Small intestine (tissue), 7 donors: ENCODE results near the gene FCRL5. TPM values are rescaled to one million over a fixed set of nuclear protein-coding genes. Genes with fewer than 3 reads are reported as not detected.

Experiments
- DNase-seq, 2 donors: peaks; one replicate each; pipeline versions ENCODE4 v3.0.0 to v3.0.0-alpha.2; 2013
- FAIRE-seq: peaks from 2 replicates; lab custom pipeline; 2012; peaks lifted over from hg19 to GRCh38; lab: Jason Lieb, UNC
- H3K27ac ChIP-seq, 3 donors: one replicate each; pipeline ENCODE4 v1.5.1; 2013; ENCODE audit warnings: low read length in 2 of 3, mild to moderate bottlenecking in 2 of 3, control low read depth in 1 of 3, inconsistent platforms in 1 of 3, low read depth in 1 of 3, moderate library complexity in 1 of 3
- H3K27me3 ChIP-seq, 3 donors: one replicate each; pipeline ENCODE4 v1.6.1; 2013; ENCODE audit warnings: low read length in 3 of 3, inconsistent platforms in 1 of 3; ENCODE audit not compliant: control insufficient read depth in 3 of 3, insufficient read depth in 3 of 3
- H3K36me3 ChIP-seq, 3 donors: one replicate each; pipeline ENCODE4 v1.6.1; 2013; ENCODE audit warnings: low read length in 3 of 3, inconsistent platforms in 1 of 3, low read depth in 1 of 3, mild to moderate bottlenecking in 1 of 3, moderate library complexity in 1 of 3; ENCODE audit not compliant: control insufficient read depth in 3 of 3, insufficient read depth in 2 of 3
- H3K4me1 ChIP-seq, 3 donors: one replicate each; pipeline ENCODE4 v1.6.1; 2013; ENCODE audit warnings: low read length in 2 of 3, inconsistent platforms in 1 of 3, low read depth in 1 of 3, mild to moderate bottlenecking in 1 of 3, moderate library complexity in 1 of 3; ENCODE audit not compliant: control insufficient read depth in 3 of 3, insufficient read depth in 2 of 3
- H3K4me3 ChIP-seq, 3 donors: one replicate each; pipeline ENCODE4 v1.5.1; 2013; ENCODE audit warnings: low read length in 3 of 3, control low read depth in 1 of 3, inconsistent platforms in 1 of 3, low read depth in 1 of 3, mild to moderate bottlenecking in 1 of 3, moderate library complexity in 1 of 3
- H3K9me3 ChIP-seq, 2 donors: one replicate each; pipeline ENCODE4 v1.6.1; 2013; ENCODE audit warnings: low read depth in 1 of 2, low read length in 1 of 2; ENCODE audit not compliant: control insufficient read depth in 2 of 2, insufficient read depth in 1 of 2
- WGBS, 3 donors: extraction: QIAGEN DNeasy Blood & Tissue Kit; methylation state at CpG; one replicate each; pipeline ENCODE4 v1.1.7; 2013; 5-methylcytosine and 5-hydroxymethylcytosine counted together
- polyA plus RNA-seq, 4 donors: library from polyadenylated mRNA; stranded (reverse) in 3 of 4; unstranded in 1 of 4; fragments of 200-250 nt in 3 of 4; fragments of 120-200 nt in 1 of 4; gene quantifications; one replicate each; pipeline versions ENCODE4 v1.2.1 to v1.2.3, GENCODE V29; 2013
- donor health status: healthy with polysubstance abuse.
- donor health status: control.
- donor health status: control.
- donor health status: Bipolar disorder and iron deficiency.
- donor health status: healthy.

Gene FCRL5
- polyA plus RNA-seq, 4 donors = 0.22 to 2.7 (median 1.1) TPM

DNA sequence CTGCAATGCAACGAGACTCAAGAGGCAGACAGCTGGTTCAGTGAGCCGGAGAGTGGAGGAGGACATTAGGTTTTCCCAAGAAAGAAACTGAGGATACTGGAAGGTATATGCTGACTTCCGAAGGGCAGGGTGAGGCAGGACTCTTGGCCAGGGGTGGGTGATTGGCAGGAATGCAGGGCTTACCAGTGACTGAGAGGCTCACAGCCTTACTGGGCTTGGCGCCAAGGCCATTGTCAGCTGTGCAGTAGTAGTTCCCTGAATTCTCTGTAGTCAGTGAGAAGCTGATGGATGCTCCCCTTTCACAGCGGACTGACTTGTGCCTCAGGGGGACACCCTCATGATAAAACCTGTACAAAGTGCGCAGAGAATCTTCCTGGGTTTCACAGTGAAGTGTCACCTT is 9.6 kb downstream of the FCRL5 start:
- Histone ChIP-seq H3K36me3 (no peaks in the 10 kb centered on the region), H3K27ac (no peak overlapping the region), H3K9me3 (no peaks in the 10 kb centered on the region), H3K4me3 (no peak overlapping the region), H3K4me1 (no peaks in the 10 kb centered on the region), H3K27me3 (no peaks in the 10 kb centered on the region)
- FAIRE-seq (no peak), DNase-seq (peak in 1 of 2 donors; percentile 50)
- WGBS, 3 donors = 31 to 70% (median 50%) methylated on average over 6 of the region's 6 CpGs

DNA sequence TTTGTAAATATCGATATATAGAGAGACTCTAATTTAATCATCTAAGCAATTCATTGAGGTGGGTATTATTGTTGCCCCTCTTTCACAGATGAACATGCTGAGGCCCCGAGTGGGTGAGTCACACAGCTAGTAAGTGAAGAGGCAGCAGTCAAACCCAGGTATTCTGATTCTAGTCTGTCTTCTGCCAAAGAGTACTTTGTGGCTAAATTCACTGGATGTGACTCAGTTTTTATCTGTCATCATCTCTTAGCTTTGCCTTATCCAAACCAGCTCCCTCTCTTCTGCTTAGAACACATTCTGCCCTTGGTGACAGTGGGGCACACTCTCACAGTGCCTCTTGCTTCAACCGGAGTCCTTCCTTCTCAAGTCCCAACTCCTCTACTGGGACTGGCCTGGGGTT is 11.5 kb downstream of the FCRL5 start:
- no peaks in the 10 kb centered on the region for H3K4me1 ChIP-seq
- 69 to 87% (median 78%) methylated on average over 3 of the region's 3 CpGs for WGBS, 3 donors
- H3K9me3 ChIP-seq = no peaks in the 10 kb centered on the region
- no peaks in the 10 kb centered on the region for H3K27me3 ChIP-seq
- H3K4me3 ChIP-seq = no peak overlapping the region
- DNase-seq = no peak
- no peak for FAIRE-seq
- no peak overlapping the region for H3K27ac ChIP-seq
- H3K36me3 ChIP-seq = no peaks in the 10 kb centered on the region

DNA sequence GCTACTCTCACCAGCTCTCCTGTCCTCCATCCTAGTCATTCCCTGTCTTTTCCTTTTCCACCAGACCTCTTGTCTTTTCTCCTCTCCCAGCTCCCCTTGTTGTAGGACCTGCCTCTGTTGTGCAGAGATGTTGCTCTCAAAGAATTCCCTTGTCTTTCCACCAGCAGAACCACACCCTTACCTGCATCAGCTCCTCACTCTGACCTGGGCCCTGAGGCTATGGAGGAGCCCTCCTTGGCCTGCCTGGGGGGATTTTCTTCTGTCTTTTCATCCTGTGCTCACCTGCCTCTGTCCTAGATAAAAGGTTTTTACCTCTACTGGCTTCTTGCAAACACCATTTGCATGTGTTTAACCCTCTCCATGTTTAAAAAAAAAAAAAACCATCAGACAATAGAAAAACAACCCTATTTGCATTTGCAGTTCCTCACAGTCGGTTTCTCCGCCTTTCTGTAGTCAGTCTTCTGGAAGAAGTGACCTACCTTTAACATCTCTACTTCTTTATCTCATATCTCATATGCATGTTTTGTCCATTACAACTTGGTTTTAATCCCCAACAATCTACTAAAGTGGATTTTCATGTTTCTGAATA is 12.1 kb downstream of the FCRL5 start:
- FAIRE-seq = no peak

DNA sequence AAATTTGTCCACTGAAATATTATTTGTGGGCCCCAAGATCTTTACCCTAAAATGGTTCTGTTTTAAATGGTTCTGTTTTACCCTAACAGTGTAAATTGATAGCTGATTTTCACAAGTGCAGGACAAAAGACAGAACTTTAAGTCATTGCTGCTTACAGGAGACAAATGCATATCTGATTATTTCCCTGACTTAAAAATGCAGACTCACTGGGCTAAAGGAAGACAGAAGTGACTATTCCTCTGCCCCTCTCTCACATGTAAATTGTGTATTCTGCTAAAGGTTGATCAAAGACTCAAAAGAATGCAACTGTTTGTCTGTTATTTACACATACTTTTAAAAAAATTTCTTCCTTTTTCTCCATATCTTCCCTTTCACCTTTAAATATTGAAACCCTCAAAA is 12.7 kb downstream of the FCRL5 start:
- Histone ChIP-seq H3K4me3 (no peak overlapping the region), H3K27me3 (no peaks in the 10 kb centered on the region), H3K9me3 (no peaks in the 10 kb centered on the region), H3K4me1 (no peaks in the 10 kb centered on the region), H3K27ac (no peak overlapping the region), H3K36me3 (no peaks in the 10 kb centered on the region)
- no peak for FAIRE-seq
- DNase-seq = no peak

More for the DNA sequence above, 12.1 kb downstream of the FCRL5 start:
- Histone ChIP-seq H3K27me3 (no peaks in the 10 kb centered on the region), H3K4me3 (no peak overlapping the region), H3K36me3 (no peaks in the 10 kb centered on the region), H3K4me1 (no peaks in the 10 kb centered on the region), H3K27ac (no peak overlapping the region), H3K9me3 (no peaks in the 10 kb centered on the region)
- DNase-seq = no peak
- WGBS, 3 donors = 30 to 78% (median 46%) methylated on average over 2 of the region's 2 CpGs

DNA sequence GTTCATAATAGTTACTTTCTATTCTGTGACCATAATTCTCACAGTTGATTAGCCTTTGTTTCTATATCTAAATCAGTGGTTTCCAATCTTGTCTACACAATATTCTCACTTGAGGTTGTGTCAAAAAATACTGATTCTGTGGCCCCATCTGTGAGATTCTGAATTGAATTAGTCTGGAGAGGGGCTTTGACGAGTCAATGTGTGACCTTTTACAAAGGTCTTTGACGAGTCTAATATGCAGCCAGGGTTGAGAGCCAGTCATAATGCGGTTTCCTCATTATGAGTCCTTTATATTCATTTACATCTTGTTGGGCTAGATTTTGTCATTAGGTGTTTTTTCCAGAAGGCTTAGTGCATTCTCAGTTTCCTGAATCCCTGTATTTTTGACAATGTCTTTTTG is 19.7 kb downstream of the FCRL5 start:
- Histone ChIP-seq H3K4me3 (no peak overlapping the region), H3K27ac (no peak overlapping the region), H3K4me1 (peaks cover 0 to 2% (median 0%) of the 10 kb centered on the region in 3 donors), H3K27me3 (no peaks in the 10 kb centered on the region), H3K9me3 (no peaks in the 10 kb centered on the region), H3K36me3 (no peaks in the 10 kb centered on the region)
- 75 to 86% (median 82%) methylated on average over 3 of the region's 3 CpGs for WGBS, 3 donors
- FAIRE-seq (no peak), DNase-seq (no peak)

DNA sequence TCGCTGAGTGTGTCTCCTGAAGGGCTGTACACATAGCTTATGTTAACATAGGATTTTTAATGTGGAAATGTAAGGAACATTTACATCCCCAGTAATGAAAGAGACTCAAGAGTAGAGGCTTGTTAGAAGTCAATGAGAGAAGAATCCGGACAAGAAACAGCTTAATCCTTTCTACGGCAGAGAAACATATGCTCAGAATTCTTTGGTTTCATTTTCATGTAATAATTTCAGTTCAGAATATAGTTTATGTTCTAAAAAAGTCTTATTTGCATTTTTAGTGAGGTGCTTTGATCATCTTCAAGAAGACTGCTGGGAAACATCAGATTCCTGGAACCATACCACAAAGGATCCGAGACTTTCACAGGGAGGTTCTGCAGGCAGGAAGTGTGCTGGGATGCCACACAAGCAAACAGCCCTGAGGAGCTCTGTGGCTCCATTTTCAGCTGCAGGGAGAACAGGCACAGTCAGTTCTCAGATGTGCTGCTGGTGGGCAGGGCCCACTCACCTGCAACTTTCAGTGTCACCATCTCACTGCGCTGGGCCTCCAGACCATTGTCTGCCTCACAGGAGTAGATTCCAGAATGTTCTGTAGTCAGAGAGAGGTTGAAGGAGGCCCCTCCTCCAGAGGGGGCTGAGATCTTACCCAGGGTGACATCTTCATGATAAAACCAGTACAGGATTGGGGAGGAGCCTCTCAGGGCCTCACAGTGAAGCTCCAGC is 28.4 kb downstream of the FCRL5 start:
- H3K36me3 ChIP-seq = no peaks in the 10 kb centered on the region
- H3K27me3 ChIP-seq = no peaks in the 10 kb centered on the region
- H3K27ac ChIP-seq = peak overlapping the region in 1 of 3 donors; percentile 57
- no peaks in the 10 kb centered on the region for H3K9me3 ChIP-seq
- WGBS, 3 donors = 69 to 90% (median 79%) methylated on average over 5 of the region's 5 CpGs
- peaks cover 0 to 20% (median 3%) of the 10 kb centered on the region in 3 donors for H3K4me1 ChIP-seq
- DNase-seq (no peak), FAIRE-seq (no peak)
- no peak overlapping the region for H3K4me3 ChIP-seq

DNA sequence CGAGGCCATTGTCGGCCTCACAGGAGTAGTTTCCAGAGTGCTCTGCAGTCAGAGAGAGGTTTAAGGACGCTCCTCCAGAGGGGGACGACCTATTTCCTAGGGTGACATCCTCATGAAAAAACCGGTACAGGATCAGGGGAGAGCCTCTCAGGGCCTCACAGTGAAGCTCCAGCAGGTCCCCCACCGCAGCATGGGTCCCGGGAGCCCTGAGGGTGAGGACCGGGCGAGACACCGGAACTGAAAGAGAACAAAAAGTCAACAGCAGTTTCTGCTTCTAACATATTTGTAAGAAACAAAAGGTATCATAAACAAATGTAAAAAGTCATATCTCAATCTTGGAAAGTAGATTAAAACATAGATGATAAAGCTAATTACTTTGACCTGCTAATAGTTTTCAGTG is 31.3 kb downstream of the FCRL5 start:
- Histone ChIP-seq H3K27me3 (no peaks in the 10 kb centered on the region), H3K36me3 (no peaks in the 10 kb centered on the region), H3K4me1 (peaks cover 0 to 34% (median 3%) of the 10 kb centered on the region in 3 donors), H3K27ac (no peak overlapping the region), H3K9me3 (no peaks in the 10 kb centered on the region), H3K4me3 (no peak overlapping the region)
- no peak for FAIRE-seq
- WGBS, 3 donors = 48 to 73% (median 52%) methylated on average over 10 of the region's 10 CpGs
- peak in 1 of 2 donors; percentile 25 for DNase-seq

DNA sequence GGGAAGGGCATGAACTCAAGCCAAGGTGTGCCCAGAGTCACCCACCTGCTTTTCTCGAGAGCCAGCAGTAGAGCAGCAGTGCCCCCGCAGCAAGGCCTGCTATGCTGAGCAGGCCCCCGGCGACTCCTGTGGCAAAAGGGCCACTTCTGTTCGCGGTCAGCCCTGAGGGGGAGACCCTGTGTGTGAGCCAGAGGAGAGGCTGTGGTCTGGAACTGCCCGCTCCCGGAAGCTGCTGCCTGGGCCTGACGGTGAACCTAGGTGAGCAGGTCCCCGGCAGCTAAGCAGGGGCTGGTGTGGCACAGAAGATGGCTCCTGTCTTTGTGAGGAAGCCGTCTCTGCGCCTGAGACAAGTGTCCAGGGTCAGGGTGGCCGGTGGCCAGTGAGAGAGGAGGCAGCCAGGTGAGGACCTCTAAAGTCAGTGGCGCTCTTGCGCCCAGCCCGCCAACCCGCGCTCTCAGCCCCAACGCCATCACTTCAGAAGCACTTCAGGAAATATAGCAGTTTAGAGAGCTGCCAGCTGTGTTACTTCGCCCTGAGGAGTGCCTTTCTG is 31.9 kb downstream of the FCRL5 start:
- Histone ChIP-seq H3K4me1 (peaks cover 0 to 34% (median 3%) of the 10 kb centered on the region in 3 donors), H3K4me3 (no peak overlapping the region), H3K27ac (peak overlapping the region in 2 of 3 donors; percentile 38 to 77), H3K9me3 (no peaks in the 10 kb centered on the region), H3K36me3 (no peaks in the 10 kb centered on the region), H3K27me3 (no peaks in the 10 kb centered on the region)
- DNase-seq = no peak
- FAIRE-seq = no peak
- WGBS, 3 donors = 90 to 94% (median 93%) methylated on average over 20 of the region's 20 CpGs
